H1 (cell line): ENCODE results near the gene STAMBP.
"Not testable (repeated sequence)": the region's sequence is repeated elsewhere in the genome, so short reads cannot be mapped to it uniquely, and the experiment has no call there.

Experiments used
- CREB1 ChIP-seq: IDR thresholded peaks from 2 replicates; pipeline ENCODE4 v1.6.1; 2012; ENCODE audit warnings: inconsistent platforms
- CTCF ChIP-seq, 3 experiments: IDR thresholded peaks; 1 replicate in 2 of 3; 2 replicates in 1 of 3; pipeline versions ENCODE4 v1.5.1 to v1.6.1; 2011; ENCODE audit warnings: low read length in 3 of 3, mild to moderate bottlenecking in 3 of 3, inconsistent platforms in 2 of 3, low read depth in 1 of 3, moderate library complexity in 1 of 3; ENCODE audit not compliant: insufficient read depth in 1 of 3; ENCODE audit errors: control extremely low read depth in 1 of 3
- EP300 ChIP-seq, 2 experiments: IDR thresholded peaks; 1 replicate in 1 of 2; 2 replicates in 1 of 2; pipeline ENCODE4 v1.6.1; 2011 to 2012; ENCODE audit warnings: low read depth in 2 of 2, low read length in 2 of 2, mild to moderate bottlenecking in 2 of 2, borderline replicate concordance in 1 of 2, inconsistent platforms in 1 of 2, moderate library complexity in 1 of 2
- KDM1A ChIP-seq: fragments of 200-600, 300-600 bp; sonication (generic); IDR thresholded peaks from 2 replicates; pipeline ENCODE4 v1.7.1; 2016; ENCODE audit warnings: mild to moderate bottlenecking, low read length, borderline replicate concordance
- PHF8 ChIP-seq: fragments of 200-600 bp; sonication (generic); conservative IDR thresholded peaks from 2 replicates; pipeline ENCODE4 v1.7.1; 2012; ENCODE audit warnings: low read depth, mild to moderate bottlenecking, inconsistent platforms, low read length, moderate library complexity
- POLR2A ChIP-seq, 2 experiments: IDR thresholded peaks; 1 replicate in 1 of 2; 2 replicates in 1 of 2; pipeline ENCODE4 v1.6.1; 2011; ENCODE audit warnings: low read depth in 2 of 2, low read length in 2 of 2, mild to moderate bottlenecking in 2 of 2; ENCODE audit errors: control extremely low read depth in 1 of 2
- POLR2AphosphoS5 ChIP-seq: IDR thresholded peaks from 2 replicates; pipeline ENCODE4 v1.6.1; 2011; ENCODE audit warnings: low read depth, low read length
- RNF2 ChIP-seq: fragments of 200-900, 300-1000 bp; sonication (generic); IDR thresholded peaks from 2 replicates; pipeline ENCODE4 v1.7.1; 2016; ENCODE audit warnings: borderline replicate concordance, low read depth, mild to moderate bottlenecking, antibody characterized with exemption, low read length; ENCODE audit not compliant: poor library complexity, severe bottlenecking; ENCODE audit errors: missing control alignments
- SIN3A ChIP-seq, 2 experiments: IDR thresholded peaks in 1 of 2; conservative IDR thresholded peaks in 1 of 2; 2 replicates each; pipeline ENCODE4 v1.6.1; 2011 to 2012; ENCODE audit warnings: low read length in 2 of 2, improper control_type of control experiment in 1 of 2, low read depth in 1 of 2, mild to moderate bottlenecking in 1 of 2
- TF ChIP-seq, protein P1 (sequence below): IDR thresholded peaks from 2 replicates; pipeline ENCODE4 v1.6.1; 2012; ENCODE audit warnings: inconsistent platforms

- TF ChIP-seq PHF8; CTCF (IDR thresholded peaks at IDR 0.05; ENCODE audit: control extremely low read depth in 1 of 3, insufficient read depth in 1 of 3, low read depth in 1 of 3, low read length in 3 of 3); CREB1; EP300 (IDR thresholded peaks at IDR 0.05; ENCODE audit: borderline replicate concordance in 1 of 2, low read depth in 2 of 2, low read length in 2 of 2); RNF2; KDM1A; SIN3A (conservative IDR thresholded peaks at IDR 0.05 in 1 of 2, IDR thresholded peaks at IDR 0.05 in 1 of 2; ENCODE audit: low read depth in 1 of 2, low read length in 2 of 2); POLR2A (IDR thresholded peaks at IDR 0.05; ENCODE audit: control extremely low read depth in 1 of 2, low read depth in 2 of 2, low read length in 2 of 2); POLR2AphosphoS5: not testable (repeated sequence)
- TF ChIP-seq, protein P1, sequence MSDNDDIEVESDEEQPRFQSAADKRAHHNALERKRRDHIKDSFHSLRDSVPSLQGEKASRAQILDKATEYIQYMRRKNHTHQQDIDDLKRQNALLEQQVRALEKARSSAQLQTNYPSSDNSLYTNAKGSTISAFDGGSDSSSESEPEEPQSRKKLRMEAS = not testable (repeated sequence)
Measured at GRCh38 chr2:73783883-73784282, 44.9 kb upstream of the STAMBP start, which contains the start of gene C2orf78.
